Measurements from ENCODE around the gene CARM1. TPM values are rescaled to one million over a fixed set of nuclear protein-coding genes. Genes with fewer than 3 reads are reported as not detected.
"Not testable (repeated sequence)": the region's sequence is repeated elsewhere in the genome, so short reads cannot be mapped to it uniquely, and the experiment has no call there.

CARM1 gene
- total RNA-seq, 1 donor from 2014 or later, result 39.5 TPM

DNA sequence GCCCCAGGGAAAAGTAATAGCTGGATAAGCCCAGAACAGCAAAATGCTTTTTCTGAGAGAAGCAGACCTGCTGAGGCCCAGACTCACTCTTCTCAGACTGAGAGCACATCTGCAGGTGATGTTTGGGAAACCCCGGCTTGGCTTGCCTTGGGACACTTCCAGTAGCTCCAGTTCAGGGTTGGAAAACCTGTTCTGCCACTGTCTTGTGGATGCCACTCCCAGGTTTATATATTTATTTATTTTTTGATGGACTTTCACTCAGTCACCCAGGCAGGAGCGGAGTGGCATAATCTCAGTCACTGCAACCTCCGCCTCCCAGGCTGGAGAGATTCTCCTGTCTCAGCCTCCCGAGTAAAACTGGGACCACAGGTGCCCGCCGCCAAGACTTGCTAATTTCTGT is 81.5 kb downstream of the CARM1 start:
- no peak for ATAC-seq
- intact Hi-C loops (cut with DNase I), result no loop called here
- DNase-seq (ENCODE audit: missing footprints), result no peak

DNA sequence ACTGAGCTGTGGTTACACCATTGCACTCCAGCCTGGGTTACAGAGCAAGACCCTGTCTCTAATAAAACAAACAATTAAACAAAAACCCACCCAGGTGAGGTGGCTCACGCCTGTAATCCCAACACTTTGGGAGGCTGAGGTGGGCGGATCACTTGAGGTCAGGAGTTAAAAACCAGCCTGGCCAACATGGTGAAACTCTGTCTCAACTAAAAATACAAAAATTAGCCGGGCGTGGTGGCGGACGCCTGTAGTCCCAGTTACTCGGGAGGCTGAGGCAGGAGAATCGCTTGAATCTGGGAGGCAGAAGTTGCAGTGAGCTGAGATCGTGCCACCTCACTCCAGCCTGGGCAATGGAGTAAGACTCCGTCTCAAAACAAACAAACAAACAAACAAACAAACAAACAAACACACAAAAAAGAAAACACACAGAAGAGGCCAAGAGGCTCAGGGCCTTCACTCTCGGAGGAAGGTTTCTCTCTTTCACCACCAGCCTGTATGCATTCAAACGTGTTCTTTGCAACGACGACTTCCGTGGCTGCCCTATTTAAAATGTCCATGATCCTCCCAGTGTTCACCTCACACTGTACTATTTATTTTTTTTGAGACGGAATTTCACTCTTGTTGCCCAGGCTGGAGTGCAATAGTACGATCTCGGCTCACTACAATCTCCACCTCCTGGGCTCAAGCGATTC is 88.1 kb downstream of the CARM1 start:
- ATAC-seq; intact Hi-C loops (cut with DNase I); DNase-seq (ENCODE audit: missing footprints): not testable (repeated sequence)

DNA sequence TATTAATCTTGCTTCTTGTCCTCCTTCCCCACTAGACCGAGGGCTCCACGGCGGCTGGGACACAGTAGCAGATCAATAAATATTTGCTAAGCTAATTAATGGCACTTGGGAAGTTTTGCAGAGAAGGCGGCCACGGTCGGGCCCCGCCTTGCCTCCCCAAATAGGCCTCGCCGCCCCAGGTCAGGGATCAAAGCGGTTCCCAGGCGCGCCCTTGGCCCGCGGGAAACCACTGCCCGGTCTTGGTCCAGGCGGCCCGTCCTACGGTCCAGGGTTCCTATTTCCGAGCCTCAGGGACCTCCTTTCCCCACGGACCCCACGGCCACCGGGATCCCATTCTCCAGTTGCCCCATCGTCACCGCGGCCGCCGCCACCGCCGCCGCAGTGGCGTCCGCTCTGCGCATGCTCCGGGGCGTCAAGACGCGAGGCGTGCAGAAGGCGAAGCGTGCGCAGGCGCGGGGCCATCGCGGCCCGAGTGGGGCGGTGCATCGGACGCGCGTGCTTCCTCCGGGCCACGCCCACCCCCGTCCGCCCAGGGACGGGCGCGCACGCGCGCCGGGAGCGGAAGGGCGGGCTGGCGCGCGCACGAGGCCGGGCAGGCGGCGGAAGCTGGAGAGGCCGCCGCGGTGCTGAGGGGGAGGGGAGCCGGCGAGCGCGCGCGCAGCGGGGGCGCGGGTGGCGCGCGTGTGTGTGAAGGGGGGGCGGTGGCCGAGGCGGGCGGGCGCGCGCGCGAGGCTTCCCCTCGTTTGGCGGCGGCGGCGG is 89.1 kb downstream of the CARM1 start, which contains the start of gene SMARCA4:
TSS of gene SMARCA4 (plus strand) at position 717 of the 759 bp plus-strand sequence. CDS start 23,122 bp downstream, outside the sequence.
- DNase-seq (ENCODE audit: missing footprints) (peak; percentile 99), ATAC-seq (peak; percentile 98)
- intact Hi-C loops (cut with DNase I), result no loop called here

- intact Hi-C loops (cut with DNase I), result no loop called here
- peak; percentile 89 for DNase-seq (ENCODE audit: missing footprints)
These were observed 89.9 kb downstream of the CARM1 start for GRCh38 chr19:10961073-10961860.

DNA sequence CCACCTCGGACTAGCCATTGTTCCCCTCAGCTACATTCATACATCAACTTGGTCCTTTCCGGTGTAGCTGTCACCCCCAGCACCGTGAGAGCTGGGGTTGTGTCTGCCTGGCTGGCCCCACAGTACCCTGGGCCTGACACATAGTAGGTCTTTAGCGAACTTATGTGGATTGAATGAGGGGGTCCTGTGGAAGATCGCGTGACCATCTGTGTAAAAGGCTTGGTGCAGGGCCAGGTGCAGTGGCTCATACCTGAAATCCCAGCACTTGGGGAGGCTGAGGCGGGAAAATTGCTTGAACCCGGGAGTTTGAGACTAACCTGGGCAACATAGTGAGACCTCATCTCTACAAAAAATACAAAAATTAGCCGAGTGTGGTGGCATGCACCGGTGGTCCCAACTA is 91.5 kb downstream of the CARM1 start:
- ATAC-seq (no peak), DNase-seq (ENCODE audit: missing footprints) (no peak)
- intact Hi-C loops (cut with DNase I), result no loop called here

More at GRCh38 chr19:10961073-10961860, 89.9 kb downstream of the CARM1 start:
- peak; percentile 30 for ATAC-seq

GRCh38 chr19:10963865-10964264 is 92.5 kb downstream of the CARM1 start:
- ATAC-seq (no peak), DNase-seq (ENCODE audit: missing footprints) (no peak)
- intact Hi-C loops (cut with DNase I), result no loop called here

- DNase-seq (ENCODE audit: missing footprints) (no peak), ATAC-seq (no peak)
- intact Hi-C loops (cut with DNase I), result no loop called here
These were observed 93.5 kb downstream of the CARM1 start for GRCh38 chr19:10964903-10965302.

- ATAC-seq (no peak), DNase-seq (ENCODE audit: missing footprints) (no peak)
- intact Hi-C loops (cut with DNase I), result no loop called here
These were observed 94.0 kb downstream of the CARM1 start for GRCh38 chr19:10965398-10965797.

DNA sequence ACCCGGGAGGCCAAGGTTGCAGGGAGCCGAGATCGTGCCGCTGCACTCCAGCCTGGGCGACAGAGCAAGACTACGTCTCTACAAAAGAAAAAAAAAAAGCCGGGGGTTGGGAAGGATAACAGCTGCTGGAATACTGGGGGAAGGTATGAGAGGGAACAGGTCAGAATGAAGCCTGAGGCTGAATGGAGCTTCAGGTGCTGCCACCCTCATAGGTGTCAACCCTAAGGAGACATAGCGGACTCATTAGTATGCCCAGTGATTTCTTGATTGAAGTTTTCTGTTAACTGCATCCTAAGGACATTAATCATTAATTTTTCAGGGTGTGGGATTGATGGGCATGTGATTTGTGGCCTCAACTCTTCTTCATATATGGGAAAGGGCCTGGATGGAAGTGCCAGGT is 95.5 kb downstream of the CARM1 start:
- intact Hi-C loops (cut with DNase I), result no loop called here
- ATAC-seq (no peak), DNase-seq (ENCODE audit: missing footprints) (no peak)

DNA sequence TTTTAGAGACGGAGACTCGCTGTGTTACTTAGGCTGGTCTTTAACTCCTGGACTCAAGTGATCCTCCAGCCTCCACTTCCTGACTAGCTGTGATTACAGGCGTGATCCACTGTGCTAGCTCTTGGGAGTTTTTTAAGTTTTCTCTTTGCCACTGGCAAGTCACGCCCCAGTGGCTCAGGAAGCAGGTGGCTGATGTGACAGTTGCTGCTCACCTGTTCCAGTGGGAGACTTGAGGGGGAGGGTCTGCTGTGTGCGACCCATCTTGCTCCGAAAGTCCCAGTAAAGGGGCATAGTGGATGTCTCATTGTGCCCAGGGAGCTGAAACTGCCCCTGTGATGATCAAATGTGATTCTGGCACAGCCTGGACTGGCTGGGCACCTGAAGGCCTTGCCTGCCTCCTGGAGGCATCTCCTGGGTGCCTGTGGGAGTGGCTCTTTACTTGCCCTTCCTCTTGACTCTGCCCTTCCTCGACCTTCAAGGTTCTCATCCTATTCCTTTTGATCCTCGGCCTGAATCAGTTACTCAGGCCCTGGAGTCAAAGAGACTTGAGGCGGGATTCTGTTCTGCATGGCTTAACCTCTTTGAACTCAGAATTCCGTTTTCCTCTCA is 97.3 kb downstream of the CARM1 start:
- ATAC-seq (no peak), DNase-seq (ENCODE audit: missing footprints) (no peak)
- intact Hi-C loops (cut with DNase I), result no loop called here

GRCh38 chr19:10971107-10971726 is 99.9 kb downstream of the CARM1 start:
- ATAC-seq (no peak), DNase-seq (ENCODE audit: missing footprints) (no peak)
- intact Hi-C loops (cut with DNase I), result no loop called here

Small RNAs within 50 kb of the gene (microRNA-seq; reads per million reads assigned to microRNA genes)
- gene MIR6793, result not detected

Other genes with a start within 250 kb of the CARM1 start
- 71.4 TPM for gene SLC44A2, start 246.0 kb upstream of the CARM1 start, total RNA-seq
- 101 TPM for gene ILF3, start 217.2 kb upstream of the CARM1 start, total RNA-seq
- 28.0 TPM for gene QTRT1, start 170.1 kb upstream of the CARM1 start, total RNA-seq
- 177 TPM for gene DNM2, start 153.5 kb upstream of the CARM1 start, total RNA-seq
- gene TMED1, start 35.3 kb upstream of the CARM1 start, total RNA-seq, result 30.3 TPM
- gene C19orf38, start 23.1 kb upstream of the CARM1 start, total RNA-seq, result 1.5 TPM
- gene YIPF2, start 57.1 kb downstream of the CARM1 start, total RNA-seq, result 15.2 TPM
- gene TIMM29, start 57.3 kb downstream of the CARM1 start, total RNA-seq, result 15.3 TPM
- 33.8 TPM for gene SMARCA4, start 89.5 kb downstream of the CARM1 start, total RNA-seq
- gene LDLR, start 217.9 kb downstream of the CARM1 start, total RNA-seq, result 12.8 TPM